Body of pancreas (tissue), 4 donors: ENCODE measurements around the gene GALNT14.

Experiments used
- POLR2A ChIP-seq, 3 donors: fragments of 450-650 bp; IDR thresholded peaks; one replicate each; pipeline ENCODE4 v1.6.1; 2016; ENCODE audit warnings: antibody characterized with exemption in 3 of 3, mild to moderate bottlenecking in 2 of 3
- TF ChIP-seq, protein P1 (sequence below), 7 experiments: fragments of 450-650 bp in 4 of 7; fragments of 200-600 bp in 3 of 7; sonication (generic) in 3 of 7; IDR thresholded peaks; one replicate each; pipeline ENCODE4 v1.5.1; 2016 to 2019; ENCODE audit warnings: antibody characterized with exemption in 7 of 7

DNA sequence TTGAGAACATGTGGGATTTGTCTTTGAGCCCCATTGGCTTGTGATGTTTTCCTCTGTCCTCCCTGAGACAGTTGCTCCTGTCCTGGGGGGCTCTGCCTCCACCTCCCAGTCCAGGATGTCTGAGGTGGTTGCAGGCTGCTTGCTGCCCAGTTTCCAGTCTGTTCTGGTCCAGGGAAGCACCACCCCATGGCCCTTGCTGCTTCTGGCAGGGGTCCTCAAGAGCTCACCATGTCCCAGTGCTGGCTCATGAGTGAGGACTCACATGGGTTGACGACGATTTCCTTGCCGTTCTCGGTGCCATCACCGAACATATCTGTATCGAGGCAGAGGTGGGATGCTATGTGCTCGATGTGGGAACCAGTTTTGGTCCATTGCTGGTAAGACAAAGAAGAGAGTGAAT is 227.6 kb downstream of the GALNT14 start:
- TF ChIP-seq, protein P1, sequence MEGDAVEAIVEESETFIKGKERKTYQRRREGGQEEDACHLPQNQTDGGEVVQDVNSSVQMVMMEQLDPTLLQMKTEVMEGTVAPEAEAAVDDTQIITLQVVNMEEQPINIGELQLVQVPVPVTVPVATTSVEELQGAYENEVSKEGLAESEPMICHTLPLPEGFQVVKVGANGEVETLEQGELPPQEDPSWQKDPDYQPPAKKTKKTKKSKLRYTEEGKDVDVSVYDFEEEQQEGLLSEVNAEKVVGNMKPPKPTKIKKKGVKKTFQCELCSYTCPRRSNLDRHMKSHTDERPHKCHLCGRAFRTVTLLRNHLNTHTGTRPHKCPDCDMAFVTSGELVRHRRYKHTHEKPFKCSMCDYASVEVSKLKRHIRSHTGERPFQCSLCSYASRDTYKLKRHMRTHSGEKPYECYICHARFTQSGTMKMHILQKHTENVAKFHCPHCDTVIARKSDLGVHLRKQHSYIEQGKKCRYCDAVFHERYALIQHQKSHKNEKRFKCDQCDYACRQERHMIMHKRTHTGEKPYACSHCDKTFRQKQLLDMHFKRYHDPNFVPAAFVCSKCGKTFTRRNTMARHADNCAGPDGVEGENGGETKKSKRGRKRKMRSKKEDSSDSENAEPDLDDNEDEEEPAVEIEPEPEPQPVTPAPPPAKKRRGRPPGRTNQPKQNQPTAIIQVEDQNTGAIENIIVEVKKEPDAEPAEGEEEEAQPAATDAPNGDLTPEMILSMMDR (IDR thresholded peaks at IDR 0.05) = no peak
- no peak for TF ChIP-seq POLR2A (IDR thresholded peaks at IDR 0.05)
